ENCODE measurements around the gene PDE6H.

PDE6H gene

GRCh38 chr12:14950982-14951746 lies 21.7 kb upstream of the PDE6H start:
- H3K4me3 ChIP-seq (ENCODE audit: low read depth, low read length): no peak overlapping the region

- H3K4me3 ChIP-seq (ENCODE audit: low read depth, low read length): no peak overlapping the region
These were observed 21.0 kb upstream of the PDE6H start for GRCh38 chr12:14951851-14952250.

GRCh38 chr12:14952299-14952921 lies 20.4 kb upstream of the PDE6H start:
- H3K4me3 ChIP-seq (ENCODE audit: low read depth, low read length): no peak overlapping the region

- H3K4me3 ChIP-seq (ENCODE audit: low read depth, low read length): no peak overlapping the region
These were observed 19.1 kb upstream of the PDE6H start for GRCh38 chr12:14953752-14954151.

GRCh38 chr12:14954269-14954668 lies 18.6 kb upstream of the PDE6H start:
- H3K4me3 ChIP-seq (ENCODE audit: low read depth, low read length): no peak overlapping the region

- no peak overlapping the region for H3K4me3 ChIP-seq (ENCODE audit: low read depth, low read length)
These were observed 16.6 kb upstream of the PDE6H start for GRCh38 chr12:14956024-14956891.

- H3K4me3 ChIP-seq (ENCODE audit: low read depth, low read length): no peak overlapping the region
These were observed 15.9 kb upstream of the PDE6H start for GRCh38 chr12:14956905-14957304.

GRCh38 chr12:14957551-14958168 lies 15.2 kb upstream of the PDE6H start:
- no peak overlapping the region for H3K4me3 ChIP-seq (ENCODE audit: low read depth, low read length)

GRCh38 chr12:14958361-14959125 lies 14.3 kb upstream of the PDE6H start:
- H3K4me3 ChIP-seq (ENCODE audit: low read depth, low read length): no peak overlapping the region

- H3K4me3 ChIP-seq (ENCODE audit: low read depth, low read length): no peak overlapping the region
These were observed 13.8 kb upstream of the PDE6H start for GRCh38 chr12:14959126-14959440.

GRCh38 chr12:14959463-14959862 lies 13.4 kb upstream of the PDE6H start:
- H3K4me3 ChIP-seq (ENCODE audit: low read depth, low read length): no peak overlapping the region

- H3K4me3 ChIP-seq (ENCODE audit: low read depth, low read length): no peak overlapping the region
These were observed 12.8 kb upstream of the PDE6H start for GRCh38 chr12:14959916-14960496.

- no peak overlapping the region for H3K4me3 ChIP-seq (ENCODE audit: low read depth, low read length)
These were observed 12.0 kb upstream of the PDE6H start for GRCh38 chr12:14960548-14961465.

GRCh38 chr12:14961466-14962152 lies 11.2 kb upstream of the PDE6H start, which contains the start of gene ARHGDIB:
TSS of gene ARHGDIB (minus strand) at chr12:14961601. CDS start at chr12:14950712, 10,889 bp downstream.
- H3K4me3 ChIP-seq (ENCODE audit: low read depth, low read length): no peak within 1 kb of the TSS

GRCh38 chr12:14962153-14962539 lies 10.7 kb upstream of the PDE6H start:
- H3K4me3 ChIP-seq (ENCODE audit: low read depth, low read length): no peak overlapping the region

GRCh38 chr12:14962797-14963196 lies 10.0 kb upstream of the PDE6H start:
- H3K4me3 ChIP-seq (ENCODE audit: low read depth, low read length): no peak overlapping the region

- no peak overlapping the region for H3K4me3 ChIP-seq (ENCODE audit: low read depth, low read length)
These were observed 9.3 kb upstream of the PDE6H start for GRCh38 chr12:14963520-14963919.

GRCh38 chr12:14964406-14964805 lies 8.4 kb upstream of the PDE6H start:
- H3K4me3 ChIP-seq (ENCODE audit: low read depth, low read length): no peak overlapping the region

- no peak overlapping the region for H3K4me3 ChIP-seq (ENCODE audit: low read depth, low read length)
These were observed 7.6 kb upstream of the PDE6H start for GRCh38 chr12:14965221-14965620.
